Sigmoid colon (tissue), 7 donors: ENCODE data around the gene MYO19. TPM values are rescaled to one million over a fixed set of nuclear protein-coding genes. Genes with fewer than 3 reads are reported as not detected.
"Not testable (repeated sequence)": the region's sequence is repeated elsewhere in the genome, so short reads cannot be mapped to it uniquely, and the experiment has no call there.

Experiments
- DNase-seq: peaks from one replicate; pipeline ENCODE4 v3.0.0-alpha.2; 2019
- H3K27ac ChIP-seq, 4 donors: fragments of 200-600 bp; sonication (generic); one replicate each; pipeline ENCODE4 v1.5.1; 2016 to 2019; ENCODE audit warnings: mild to moderate bottlenecking in 1 of 4
- H3K27me3 ChIP-seq, 3 donors: fragments of 200-600 bp; sonication (generic); one replicate each; pipeline ENCODE4 v1.5.1; 2019; ENCODE audit warnings: mild to moderate bottlenecking in 1 of 3
- H3K36me3 ChIP-seq, 4 donors: fragments of 200-600 bp; sonication (generic); one replicate each; pipeline ENCODE4 v1.5.1; 2016 to 2019
- H3K4me1 ChIP-seq, 4 donors: fragments of 200-600 bp; sonication (generic); one replicate each; pipeline ENCODE4 v1.5.1; 2017 to 2019
- H3K4me3 ChIP-seq, 4 donors: fragments of 200-600 bp; sonication (generic); one replicate each; pipeline ENCODE4 v1.5.1; 2017 to 2019; ENCODE audit warnings: mild to moderate bottlenecking in 2 of 4, moderate library complexity in 1 of 4
- H3K9me3 ChIP-seq, 4 donors: fragments of 200-600 bp in 3 of 4; sonication (generic) in 3 of 4; one replicate each; pipeline versions ENCODE4 v1.5.1 to v1.6.1; 2013 to 2019
- EP300 ChIP-seq, 4 donors: sonication (generic); formaldehyde crosslinking; IDR thresholded peaks; one replicate each; pipeline ENCODE4 v1.6.1; 2017; ENCODE audit warnings: antibody characterized with exemption in 4 of 4
- POLR2A ChIP-seq, 2 donors: fragments of 450-650 bp; IDR thresholded peaks; one replicate each; pipeline ENCODE4 v1.6.1; 2016; ENCODE audit warnings: antibody characterized with exemption in 2 of 2, mild to moderate bottlenecking in 2 of 2, moderate library complexity in 2 of 2
- POLR2AphosphoS5 ChIP-seq, 4 donors: sonication (generic); formaldehyde crosslinking; IDR thresholded peaks; one replicate each; pipeline ENCODE4 v1.6.1; 2017; ENCODE audit warnings: antibody characterized with exemption in 4 of 4
- WGBS, 2 donors: extraction: QIAGEN DNeasy Blood & Tissue Kit; methylation state at CpG; one replicate each; pipeline ENCODE4 v1.1.7; 2013; 5-methylcytosine and 5-hydroxymethylcytosine counted together
- intact Hi-C: fragments of 100-400 bp; cut with DNase I; formaldehyde crosslinking; loops from one replicate; pipeline ENCODE4 v1.15.1; 2023
- polyA plus RNA-seq, 3 donors: library from polyadenylated mRNA; stranded (reverse); fragments of 200-250 nt; gene quantifications; one replicate each; pipeline ENCODE4 v1.2.3, GENCODE V29; 2013
- total RNA-seq, 4 donors: library from RNA; depleted of rRNA; stranded (reverse); fragments of >200 nt; gene quantifications; one replicate each; pipeline ENCODE4 v1.1.0, GENCODE V29; 2016
- TF ChIP-seq, protein P1 (sequence below), 4 experiments: fragments of 450-650 bp in 3 of 4; fragments of 200-600 bp in 1 of 4; IDR thresholded peaks; one replicate each; pipeline ENCODE4 v1.5.1; 2016 to 2019; ENCODE audit warnings: antibody characterized with exemption in 4 of 4, mild to moderate bottlenecking in 3 of 4, moderate library complexity in 2 of 4
- donor health status: healthy with polysubstance abuse.
- donor health status: Bipolar disorder and iron deficiency.
- donor health status: healthy.

The MYO19 gene
- total and polyA plus RNA-seq, 7 donors: 19.2 to 67.2 (median 57.8) TPM

DNA sequence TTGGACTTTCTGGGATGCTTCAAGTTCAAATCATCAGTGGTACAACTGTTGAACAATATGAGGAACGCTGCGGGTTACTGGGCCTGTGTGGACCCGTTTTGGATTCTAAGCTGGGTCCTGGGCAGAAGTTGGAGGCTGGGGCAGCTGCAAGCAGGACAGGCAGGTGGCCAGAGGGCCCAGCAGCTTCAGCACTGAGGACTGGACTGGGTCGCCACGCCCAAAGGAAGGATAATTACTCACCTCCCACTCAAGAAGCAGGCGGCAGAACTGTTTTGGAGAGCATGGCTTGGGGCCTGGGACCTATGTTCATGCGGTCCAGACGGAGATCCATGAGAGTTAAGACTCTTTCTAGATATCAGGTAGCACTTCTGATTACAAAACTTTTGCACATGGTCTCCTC, 49.6 kb downstream of the MYO19 start:
- H3K4me1 ChIP-seq: peaks cover 0 to 40% (median 33%) of the 10 kb centered on the region in 4 donors
- H3K36me3 ChIP-seq: no peaks in the 10 kb centered on the region
- H3K9me3 ChIP-seq: no peaks in the 10 kb centered on the region
- intact Hi-C loops: loop anchor here (5.0 to 10.0 kb wide), 2 partner anchors 47 to 110 kb away; partner anchors contain the start of genes DHRS11, MYO19 and PIGW
- H3K27ac ChIP-seq: no peak overlapping the region
- DNase-seq: no peak
- 91 to 93% methylated on average over 8 of the region's 8 CpGs for WGBS, 2 donors
- peaks cover 0 to 22% (median 0%) of the 10 kb centered on the region in 3 donors for H3K27me3 ChIP-seq
- H3K4me3 ChIP-seq: no peak overlapping the region
- TF ChIP-seq POLR2AphosphoS5 (IDR thresholded peaks at IDR 0.05): no peak
- TF ChIP-seq EP300 (IDR thresholded peaks at IDR 0.05): no peak
- TF ChIP-seq POLR2A (IDR thresholded peaks at IDR 0.05): no peak

DNA sequence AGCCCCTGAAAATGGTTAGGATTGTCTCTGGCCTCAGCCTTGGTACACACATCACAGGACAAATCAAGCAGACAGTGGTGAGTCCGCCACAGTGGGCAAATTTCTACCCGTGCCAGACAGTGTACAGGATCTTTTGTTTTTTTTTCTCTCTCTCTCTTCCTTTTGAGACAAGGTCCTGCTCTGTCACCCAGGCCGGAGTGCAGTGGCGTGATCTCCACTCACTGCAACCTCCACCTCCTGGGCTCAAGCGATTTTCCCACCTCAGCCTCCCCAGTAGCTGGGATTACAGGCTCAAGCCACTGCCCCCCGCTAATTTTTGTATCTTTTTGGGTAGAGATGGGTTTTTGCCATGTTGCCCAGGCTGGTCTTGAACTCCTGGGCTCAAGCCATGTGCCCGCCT, 50.6 kb downstream of the MYO19 start:
- not testable (repeated sequence) for H3K27ac ChIP-seq, H3K4me3 ChIP-seq, H3K9me3 ChIP-seq, H3K36me3 ChIP-seq, DNase-seq
- intact Hi-C loops: loop anchor here (10.0 kb wide), 1 partner anchor 111 kb away; the partner anchor contains the start of gene DHRS11
- 86 to 90% methylated on average over 7 of the region's 7 CpGs for WGBS, 2 donors
- peaks cover 0 to 38% (median 33%) of the 10 kb centered on the region in 4 donors for H3K4me1 ChIP-seq
- peaks cover 0 to 22% (median 0%) of the 10 kb centered on the region in 3 donors for H3K27me3 ChIP-seq

DNA sequence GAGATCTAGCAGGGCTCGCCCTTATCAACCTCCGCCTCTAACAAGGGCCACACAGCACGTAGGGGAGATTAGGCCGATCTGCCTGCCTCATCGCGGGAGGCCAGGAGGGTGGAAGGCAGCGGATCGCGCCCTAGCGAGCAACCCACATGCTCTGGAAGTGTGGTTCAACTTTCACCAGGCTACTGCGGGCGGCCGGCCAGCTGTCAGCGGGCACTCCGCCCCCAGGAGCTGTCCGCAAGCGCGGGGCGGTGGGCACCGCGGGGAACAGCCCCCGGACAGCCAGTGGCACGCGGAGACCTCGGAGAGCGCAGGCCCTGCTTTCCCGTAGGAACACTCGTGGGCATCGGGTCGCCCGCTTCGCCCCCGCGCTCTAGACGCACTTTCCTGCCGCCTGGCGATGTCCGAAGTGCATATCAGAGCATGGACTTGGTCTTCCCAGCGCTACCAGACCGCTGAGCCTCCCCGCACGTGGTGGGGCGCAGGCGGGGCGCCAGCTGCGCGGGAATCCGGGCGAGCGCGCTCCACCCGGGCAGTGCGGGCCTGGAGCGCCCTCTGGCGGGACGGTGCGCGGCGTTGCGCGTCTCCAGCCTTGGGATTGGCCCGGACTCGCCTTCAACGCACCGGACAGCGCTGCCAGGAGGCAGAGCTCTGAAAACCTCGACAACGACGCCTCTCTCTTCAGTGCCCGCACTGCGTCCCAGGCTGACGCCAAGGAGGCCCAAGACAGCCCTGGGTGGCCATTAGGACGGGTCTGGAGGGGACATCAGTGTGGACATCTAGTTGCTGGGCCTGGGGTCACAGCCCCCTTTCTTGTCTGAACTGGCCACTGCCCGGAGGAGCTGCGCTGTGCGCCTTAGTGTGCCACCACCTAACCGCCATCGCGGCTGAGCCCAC, 51.8 kb downstream of the MYO19 start:
- Histone ChIP-seq H3K36me3 (no peaks in the 10 kb centered on the region), H3K27me3 (peaks cover 0 to 22% (median 0%) of the 10 kb centered on the region in 3 donors), H3K27ac (peak overlapping the region; percentile 43 to 57 (median 46)), H3K4me1 (peaks cover 0 to 29% (median 27%) of the 10 kb centered on the region in 4 donors), H3K4me3 (peak overlapping the region in 3 of 4 donors; percentile 43 to 49 (median 46)), H3K9me3 (no peaks in the 10 kb centered on the region)
- 7 to 8% methylated on average over 79 of the region's 79 CpGs for WGBS, 2 donors
- peak; percentile 93 for DNase-seq
- intact Hi-C loops: loop anchor here (1.0 to 10.0 kb wide), 2 partner anchors 112 to 514 kb away; partner anchors contain the start of gene DHRS11
- TF ChIP-seq EP300 (IDR thresholded peaks at IDR 0.05) (no peak), POLR2AphosphoS5 (IDR thresholded peaks at IDR 0.05) (peak in 2 of 4 donors; percentile 5 to 20)
- TF ChIP-seq, protein P1, sequence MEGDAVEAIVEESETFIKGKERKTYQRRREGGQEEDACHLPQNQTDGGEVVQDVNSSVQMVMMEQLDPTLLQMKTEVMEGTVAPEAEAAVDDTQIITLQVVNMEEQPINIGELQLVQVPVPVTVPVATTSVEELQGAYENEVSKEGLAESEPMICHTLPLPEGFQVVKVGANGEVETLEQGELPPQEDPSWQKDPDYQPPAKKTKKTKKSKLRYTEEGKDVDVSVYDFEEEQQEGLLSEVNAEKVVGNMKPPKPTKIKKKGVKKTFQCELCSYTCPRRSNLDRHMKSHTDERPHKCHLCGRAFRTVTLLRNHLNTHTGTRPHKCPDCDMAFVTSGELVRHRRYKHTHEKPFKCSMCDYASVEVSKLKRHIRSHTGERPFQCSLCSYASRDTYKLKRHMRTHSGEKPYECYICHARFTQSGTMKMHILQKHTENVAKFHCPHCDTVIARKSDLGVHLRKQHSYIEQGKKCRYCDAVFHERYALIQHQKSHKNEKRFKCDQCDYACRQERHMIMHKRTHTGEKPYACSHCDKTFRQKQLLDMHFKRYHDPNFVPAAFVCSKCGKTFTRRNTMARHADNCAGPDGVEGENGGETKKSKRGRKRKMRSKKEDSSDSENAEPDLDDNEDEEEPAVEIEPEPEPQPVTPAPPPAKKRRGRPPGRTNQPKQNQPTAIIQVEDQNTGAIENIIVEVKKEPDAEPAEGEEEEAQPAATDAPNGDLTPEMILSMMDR (IDR thresholded peaks at IDR 0.05): peak; percentile 41 to 92 (median 80)

DNA sequence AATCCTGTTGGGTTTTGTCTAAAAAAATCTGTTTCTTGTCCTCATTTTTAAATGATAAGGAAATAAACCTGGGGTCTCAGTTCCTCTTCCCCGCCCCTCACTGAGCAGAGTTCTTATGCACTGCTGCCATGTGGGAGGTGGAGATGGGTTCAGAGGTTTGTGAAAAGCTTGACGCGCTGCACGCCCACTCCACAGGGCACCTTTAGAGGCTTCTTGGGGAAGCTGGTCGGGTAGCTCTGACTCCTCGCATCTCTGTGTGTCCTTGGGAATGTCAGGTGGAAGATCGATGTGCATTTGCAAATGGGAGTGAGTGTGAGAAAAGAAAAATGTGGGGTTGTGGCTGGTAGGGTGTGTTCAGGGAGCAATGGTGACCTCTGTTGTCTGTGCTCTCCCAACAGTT, 52.8 kb downstream of the MYO19 start:
- Histone ChIP-seq H3K4me1 (peaks cover 0 to 20% (median 20%) of the 10 kb centered on the region in 4 donors), H3K9me3 (no peaks in the 10 kb centered on the region), H3K27ac (no peak overlapping the region), H3K4me3 (no peak overlapping the region), H3K27me3 (peaks cover 0 to 22% (median 0%) of the 10 kb centered on the region in 3 donors), H3K36me3 (no peaks in the 10 kb centered on the region)
- no peak for DNase-seq
- TF ChIP-seq EP300 (IDR thresholded peaks at IDR 0.05): no peak
- no peak for TF ChIP-seq POLR2A (IDR thresholded peaks at IDR 0.05)
- TF ChIP-seq, protein P1 (IDR thresholded peaks at IDR 0.05): no peak
- TF ChIP-seq POLR2AphosphoS5 (IDR thresholded peaks at IDR 0.05): no peak
- 72 to 82% methylated on average over 7 of the region's 7 CpGs for WGBS, 2 donors
- intact Hi-C loops: loop anchor here (10.0 kb wide), 1 partner anchor 113 kb away; the partner anchor contains the start of gene DHRS11

DNA sequence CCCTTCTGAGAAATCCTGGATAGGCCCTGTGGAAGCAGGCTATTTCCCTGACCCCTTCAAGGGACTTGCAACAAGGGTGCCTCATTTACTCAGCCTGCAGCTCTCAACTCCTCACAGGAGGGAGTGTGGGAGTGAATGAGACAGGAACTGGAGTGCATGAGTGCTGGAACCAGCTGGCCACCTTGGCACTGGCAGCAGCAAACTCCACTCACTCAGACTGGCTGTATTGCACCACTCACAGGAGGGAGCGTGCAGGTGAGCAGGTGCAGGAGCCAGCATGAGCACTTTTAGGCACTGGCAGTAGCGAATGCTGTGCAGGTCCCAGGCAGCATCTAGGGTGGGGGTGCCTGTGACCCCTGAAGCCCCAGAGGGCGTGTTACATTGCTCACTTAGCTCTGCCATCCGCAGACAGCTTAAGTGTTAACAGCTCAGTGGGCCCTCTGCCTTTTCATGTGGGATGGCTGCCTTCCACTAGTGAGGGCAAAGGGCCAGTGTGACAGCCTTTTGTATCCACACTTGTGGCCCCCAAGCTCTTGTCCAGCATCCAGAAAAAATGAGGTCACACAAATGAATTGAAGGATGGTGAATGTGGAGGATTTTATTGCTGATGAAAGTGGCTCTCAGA, 59.2 kb downstream of the MYO19 start:
- H3K27ac ChIP-seq: no peak overlapping the region
- TF ChIP-seq EP300 (IDR thresholded peaks at IDR 0.05) (no peak), POLR2AphosphoS5 (IDR thresholded peaks at IDR 0.05) (no peak), POLR2A (IDR thresholded peaks at IDR 0.05) (no peak)
- TF ChIP-seq, protein P1 (IDR thresholded peaks at IDR 0.05): no peak
- WGBS, 2 donors: 52 to 74% methylated on average over 4 of the region's 4 CpGs
- H3K9me3 ChIP-seq: no peaks in the 10 kb centered on the region
- intact Hi-C loops: no loop called here
- H3K36me3 ChIP-seq: no peaks in the 10 kb centered on the region
- H3K27me3 ChIP-seq: peaks cover 0 to 4% (median 0%) of the 10 kb centered on the region in 3 donors
- no peaks in the 10 kb centered on the region for H3K4me1 ChIP-seq
- no peak overlapping the region for H3K4me3 ChIP-seq
- DNase-seq: no peak
